HL-60 (cell line): ENCODE results near the gene CDC42BPB.

Source experiments
- DNase-seq, 2 experiments: peaks; one replicate each; pipeline ENCODE4 v3.0.0-alpha.2; 2010 to 2020; ENCODE audit warnings: low read depth in 1 of 2, low spot score in 1 of 2
- H3K27ac ChIP-seq: fragments of 250-450 bp; sonication (Bioruptor Pico); replicated peaks from 2 replicates; pipeline ENCODE4 v1.5.1; 2020; ENCODE audit warnings: mild to moderate bottlenecking, moderate library complexity
- H3K27me3 ChIP-seq: fragments of 250-450 bp; sonication (Bioruptor Pico); 2 replicates; pipeline ENCODE4 v1.5.1; 2021; ENCODE audit warnings: mild to moderate bottlenecking, moderate library complexity; ENCODE audit not compliant: insufficient read depth, poor library complexity, severe bottlenecking
- H3K4me3 ChIP-seq: replicated peaks from 2 replicates; pipeline ENCODE4 v1.5.1; 2011; ENCODE audit warnings: mild to moderate bottlenecking, control low read depth, low read length; ENCODE audit not compliant: insufficient read depth
- CTCF ChIP-seq: IDR thresholded peaks from one replicate; pipeline ENCODE4 v1.5.1; 2011; ENCODE audit warnings: low read length, control low read depth, inconsistent platforms; ENCODE audit not compliant: insufficient read depth
- GABPA ChIP-seq: IDR thresholded peaks from 2 replicates; pipeline ENCODE4 v1.6.1; 2012; ENCODE audit warnings: low read depth
- POLR2AphosphoS5 ChIP-seq: IDR thresholded peaks from 2 replicates; pipeline ENCODE4 v1.6.1; 2012; ENCODE audit warnings: low read depth
- REST ChIP-seq: IDR thresholded peaks from 2 replicates; pipeline ENCODE4 v1.6.1; 2012; ENCODE audit warnings: low read depth; ENCODE audit not compliant: insufficient replicate concordance
- SPI1 ChIP-seq: IDR thresholded peaks from 2 replicates; pipeline ENCODE4 v1.6.1; 2012; ENCODE audit warnings: low read depth, mild to moderate bottlenecking, borderline replicate concordance

The CDC42BPB gene

GRCh38 chr14:102906616-102907302 is 150.6 kb downstream of the CDC42BPB start:
- no peak for DNase-seq
- Histone ChIP-seq H3K27ac (no peak overlapping the region), H3K27me3 (no peaks in the 10 kb centered on the region)

GRCh38 chr14:102905116-102906108 is 151.9 kb downstream of the CDC42BPB start:
- Histone ChIP-seq H3K27ac (no peak overlapping the region), H3K27me3 (no peaks in the 10 kb centered on the region), H3K4me3 (no peak overlapping the region)
- DNase-seq = no peak
- TF ChIP-seq SPI1 (no peak), POLR2AphosphoS5 (no peak), CTCF (no peak), REST (no peak), GABPA (no peak)

More at GRCh38 chr14:102906616-102907302, 150.6 kb downstream of the CDC42BPB start:
- H3K4me3 ChIP-seq = no peak overlapping the region
- TF ChIP-seq CTCF = no peak
- no peak for TF ChIP-seq SPI1
- no peak for TF ChIP-seq GABPA
- TF ChIP-seq REST = no peak
- no peak for TF ChIP-seq POLR2AphosphoS5

GRCh38 chr14:102903889-102904512 is 153.3 kb downstream of the CDC42BPB start:
- no peak for DNase-seq
- Histone ChIP-seq H3K27me3 (no peaks in the 10 kb centered on the region), H3K4me3 (no peak overlapping the region), H3K27ac (no peak overlapping the region)
- TF ChIP-seq GABPA = no peak
- no peak for TF ChIP-seq POLR2AphosphoS5
- TF ChIP-seq REST = no peak
- TF ChIP-seq CTCF = no peak
- no peak for TF ChIP-seq SPI1
